DMS53 treated with DMSO at 0.1 percent for 48 hours (cell line): ENCODE data around the gene PCNX3.

Source experiments
- DNase-seq: peaks from one replicate; lab custom pipeline; 2025; ENCODE audit not compliant: unreplicated experiment; lab: John Stamatoyannopoulos, UW

PCNX3 gene

GRCh38 chr11:65596520-65596919, 19.1 kb upstream of the PCNX3 start:
- no peak for DNase-seq

GRCh38 chr11:65598258-65598699, 17.3 kb upstream of the PCNX3 start:
- no peak for DNase-seq

- DNase-seq = no peak
Measured at GRCh38 chr11:65599216-65599954, 16.2 kb upstream of the PCNX3 start.

GRCh38 chr11:65599955-65600246, 15.7 kb upstream of the PCNX3 start:
- no peak for DNase-seq

GRCh38 chr11:65604258-65604657, 11.3 kb upstream of the PCNX3 start:
- no peak for DNase-seq

GRCh38 chr11:65606876-65607613, 8.5 kb upstream of the PCNX3 start:
- peak; percentile 34 for DNase-seq

- no peak for DNase-seq
Measured at GRCh38 chr11:65607614-65608426, 7.8 kb upstream of the PCNX3 start.

GRCh38 chr11:65609229-65609628, 6.3 kb upstream of the PCNX3 start:
- DNase-seq = no peak

- no peak for DNase-seq
Measured at GRCh38 chr11:65609665-65610064, 5.9 kb upstream of the PCNX3 start.

- no peak for DNase-seq
Measured at GRCh38 chr11:65610404-65610803, 5.2 kb upstream of the PCNX3 start.

GRCh38 chr11:65611028-65611757, 4.4 kb upstream of the PCNX3 start:
- DNase-seq = no peak

GRCh38 chr11:65611758-65612603, 3.6 kb upstream of the PCNX3 start:
- DNase-seq = no peak

GRCh38 chr11:65612691-65613090, 2.9 kb upstream of the PCNX3 start:
- no peak for DNase-seq

- DNase-seq = no peak
Measured at GRCh38 chr11:65613091-65613928, 2.3 kb upstream of the PCNX3 start.

- DNase-seq = no peak
Measured at GRCh38 chr11:65615950-65616574, 486 bp downstream of the PCNX3 start.

GRCh38 chr11:65616575-65617001, 1.0 kb downstream of the PCNX3 start:
- DNase-seq = no peak

- no peak for DNase-seq
Measured at GRCh38 chr11:65617136-65617850, 1.7 kb downstream of the PCNX3 start.
